ENCODE data around the gene RNF144A. TPM values are rescaled to one million over a fixed set of nuclear protein-coding genes. Genes with fewer than 3 reads are reported as not detected.

RNF144A gene
- total RNA-seq, 1 donor from 2014 or later, result 39.9 TPM

DNA sequence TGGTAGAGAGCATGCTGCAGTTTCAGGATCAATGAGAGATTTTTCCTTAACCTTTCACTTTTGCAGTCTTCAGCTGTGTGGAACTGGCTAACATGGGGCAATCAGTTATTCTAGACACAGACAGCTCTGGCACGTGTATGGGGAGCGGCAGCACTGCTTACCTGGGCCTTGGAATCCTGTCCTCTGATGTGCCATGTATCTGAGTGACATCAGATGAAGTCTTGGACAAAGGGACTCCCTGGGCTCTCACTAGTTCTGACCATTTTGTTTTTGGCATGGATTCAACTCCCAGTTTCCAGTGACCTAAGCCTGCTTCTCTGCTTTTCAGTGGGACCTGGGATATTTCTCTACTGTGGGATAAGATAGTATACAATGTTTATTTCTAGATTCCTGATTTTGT lies 54.3 kb downstream of the RNF144A start:
- DNase-seq (ENCODE audit: low spot score, unreplicated experiment), result no peak
- no peak overlapping the region for H3K4me3 Mint-ChIP-seq (ENCODE audit: low read depth)
- H3K9me3 Mint-ChIP-seq (ENCODE audit: low read depth), result no peaks in the 10 kb centered on the region
- peaks cover 7% of the 10 kb centered on the region for H3K4me1 Mint-ChIP-seq (ENCODE audit: low read depth)
- no peaks in the 10 kb centered on the region for H3K27me3 Mint-ChIP-seq
- peaks cover 23% of the 10 kb centered on the region for H3K36me3 Mint-ChIP-seq (ENCODE audit: insufficient read depth)
- TF ChIP-seq, protein P1, sequence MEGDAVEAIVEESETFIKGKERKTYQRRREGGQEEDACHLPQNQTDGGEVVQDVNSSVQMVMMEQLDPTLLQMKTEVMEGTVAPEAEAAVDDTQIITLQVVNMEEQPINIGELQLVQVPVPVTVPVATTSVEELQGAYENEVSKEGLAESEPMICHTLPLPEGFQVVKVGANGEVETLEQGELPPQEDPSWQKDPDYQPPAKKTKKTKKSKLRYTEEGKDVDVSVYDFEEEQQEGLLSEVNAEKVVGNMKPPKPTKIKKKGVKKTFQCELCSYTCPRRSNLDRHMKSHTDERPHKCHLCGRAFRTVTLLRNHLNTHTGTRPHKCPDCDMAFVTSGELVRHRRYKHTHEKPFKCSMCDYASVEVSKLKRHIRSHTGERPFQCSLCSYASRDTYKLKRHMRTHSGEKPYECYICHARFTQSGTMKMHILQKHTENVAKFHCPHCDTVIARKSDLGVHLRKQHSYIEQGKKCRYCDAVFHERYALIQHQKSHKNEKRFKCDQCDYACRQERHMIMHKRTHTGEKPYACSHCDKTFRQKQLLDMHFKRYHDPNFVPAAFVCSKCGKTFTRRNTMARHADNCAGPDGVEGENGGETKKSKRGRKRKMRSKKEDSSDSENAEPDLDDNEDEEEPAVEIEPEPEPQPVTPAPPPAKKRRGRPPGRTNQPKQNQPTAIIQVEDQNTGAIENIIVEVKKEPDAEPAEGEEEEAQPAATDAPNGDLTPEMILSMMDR (IDR thresholded peaks at IDR 0.05; ENCODE audit: unreplicated experiment), result no peak
- no peak overlapping the region for H3K27ac Mint-ChIP-seq

DNA sequence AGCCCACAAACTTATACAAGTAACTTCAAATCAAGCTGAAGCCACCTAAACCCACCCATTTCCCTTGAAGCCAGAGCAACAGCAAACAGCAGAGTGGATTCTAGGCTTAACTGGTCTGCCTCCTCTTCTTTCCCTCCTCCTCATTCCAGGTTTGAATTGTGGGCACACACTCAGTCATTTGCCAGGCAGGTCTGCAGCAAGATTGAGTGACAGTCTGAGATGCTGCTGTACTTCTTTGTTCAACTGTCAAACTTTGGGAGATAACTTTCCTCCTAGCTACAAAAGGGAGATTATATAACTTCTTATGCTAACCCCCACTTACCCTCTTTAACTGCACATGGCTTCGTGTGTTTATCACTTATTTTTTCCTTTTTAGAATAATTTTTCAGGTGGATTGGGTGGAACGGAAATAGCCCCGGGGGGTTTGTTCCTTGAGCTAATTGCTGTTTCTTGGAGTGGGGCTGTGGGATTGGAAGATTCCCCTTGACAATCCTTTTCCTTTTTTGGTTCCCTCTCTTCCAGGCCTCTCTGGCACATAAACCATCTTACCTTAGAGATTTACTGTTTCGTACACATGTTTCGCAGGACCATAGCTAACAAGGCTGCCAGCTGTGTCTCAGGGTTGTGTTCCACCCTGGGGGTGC lies 55.0 kb downstream of the RNF144A start:
- Mint-ChIP-seq H3K27ac (no peak overlapping the region), H3K27me3 (no peaks in the 10 kb centered on the region), H3K9me3 (ENCODE audit: low read depth) (no peaks in the 10 kb centered on the region), H3K4me1 (ENCODE audit: low read depth) (peaks cover 7% of the 10 kb centered on the region), H3K4me3 (ENCODE audit: low read depth) (no peak overlapping the region), H3K36me3 (ENCODE audit: insufficient read depth) (peaks cover 20% of the 10 kb centered on the region)
- no peak for DNase-seq (ENCODE audit: low spot score, unreplicated experiment)
- TF ChIP-seq, protein P1 (IDR thresholded peaks at IDR 0.05; ENCODE audit: unreplicated experiment), result no peak

DNA sequence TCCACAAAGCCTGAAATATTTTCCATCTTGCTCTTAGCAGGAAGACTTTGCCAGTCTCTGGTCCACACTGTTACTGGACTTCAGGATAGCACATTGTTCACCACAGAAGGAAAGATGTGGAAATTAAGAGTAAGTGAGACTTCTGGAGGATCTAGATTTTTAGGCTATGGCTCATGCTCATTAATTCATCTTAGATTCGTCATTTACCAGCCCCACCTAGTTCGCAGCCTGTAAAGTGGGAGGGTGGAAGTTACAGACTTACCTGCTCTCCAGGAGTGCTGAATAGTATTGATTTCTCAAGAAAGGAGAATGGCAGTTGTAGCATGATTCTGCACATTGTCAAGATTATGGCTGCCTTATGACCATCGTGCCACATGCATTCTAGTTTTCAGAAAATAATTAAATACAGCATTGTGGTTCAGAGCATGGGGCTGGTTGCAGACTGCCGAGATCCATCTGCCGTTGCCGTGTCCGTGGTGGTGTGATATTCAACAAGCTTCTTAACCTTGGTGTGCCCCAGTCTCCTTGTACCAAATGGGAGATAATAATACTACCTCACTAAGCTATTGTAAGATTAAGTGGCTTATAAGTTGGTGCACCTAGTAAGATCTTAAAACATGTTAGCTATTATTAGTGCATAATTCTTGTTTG lies 56.8 kb downstream of the RNF144A start:
- Mint-ChIP-seq H3K27ac (peak overlapping the region; percentile 21), H3K4me3 (ENCODE audit: low read depth) (no peak overlapping the region), H3K4me1 (ENCODE audit: low read depth) (peaks cover 7% of the 10 kb centered on the region), H3K36me3 (ENCODE audit: insufficient read depth) (peaks cover 25% of the 10 kb centered on the region), H3K27me3 (no peaks in the 10 kb centered on the region), H3K9me3 (ENCODE audit: low read depth) (no peaks in the 10 kb centered on the region)
- no peak for DNase-seq (ENCODE audit: low spot score, unreplicated experiment)
- TF ChIP-seq, protein P1 (IDR thresholded peaks at IDR 0.05; ENCODE audit: unreplicated experiment), result no peak

DNA sequence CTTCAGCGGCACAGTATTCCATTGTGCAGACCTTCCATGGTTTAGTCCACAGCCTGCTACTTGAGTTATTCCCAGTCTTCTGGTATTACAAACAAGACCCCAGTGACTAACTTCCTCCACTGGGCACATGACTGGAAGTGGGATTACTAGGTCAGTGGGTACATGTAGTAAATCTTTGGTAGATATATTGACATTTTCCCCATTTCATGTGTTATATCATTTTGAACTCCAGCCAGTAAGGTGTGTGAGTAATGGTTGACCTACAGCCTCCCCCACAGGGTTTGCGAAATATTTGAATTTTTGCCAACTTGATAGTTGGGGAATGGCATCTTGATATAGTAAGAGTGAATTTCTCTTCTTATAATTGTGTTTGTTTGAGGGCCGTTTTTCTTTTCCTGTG lies 58.8 kb downstream of the RNF144A start:
- Mint-ChIP-seq H3K4me1 (ENCODE audit: low read depth) (peaks cover 7% of the 10 kb centered on the region), H3K36me3 (ENCODE audit: insufficient read depth) (peaks cover 26% of the 10 kb centered on the region), H3K4me3 (ENCODE audit: low read depth) (no peak overlapping the region), H3K27me3 (no peaks in the 10 kb centered on the region), H3K27ac (no peak overlapping the region), H3K9me3 (ENCODE audit: low read depth) (peaks cover 5% of the 10 kb centered on the region)
- no peak for DNase-seq (ENCODE audit: low spot score, unreplicated experiment)
- TF ChIP-seq, protein P1 (IDR thresholded peaks at IDR 0.05; ENCODE audit: unreplicated experiment), result no peak

DNA sequence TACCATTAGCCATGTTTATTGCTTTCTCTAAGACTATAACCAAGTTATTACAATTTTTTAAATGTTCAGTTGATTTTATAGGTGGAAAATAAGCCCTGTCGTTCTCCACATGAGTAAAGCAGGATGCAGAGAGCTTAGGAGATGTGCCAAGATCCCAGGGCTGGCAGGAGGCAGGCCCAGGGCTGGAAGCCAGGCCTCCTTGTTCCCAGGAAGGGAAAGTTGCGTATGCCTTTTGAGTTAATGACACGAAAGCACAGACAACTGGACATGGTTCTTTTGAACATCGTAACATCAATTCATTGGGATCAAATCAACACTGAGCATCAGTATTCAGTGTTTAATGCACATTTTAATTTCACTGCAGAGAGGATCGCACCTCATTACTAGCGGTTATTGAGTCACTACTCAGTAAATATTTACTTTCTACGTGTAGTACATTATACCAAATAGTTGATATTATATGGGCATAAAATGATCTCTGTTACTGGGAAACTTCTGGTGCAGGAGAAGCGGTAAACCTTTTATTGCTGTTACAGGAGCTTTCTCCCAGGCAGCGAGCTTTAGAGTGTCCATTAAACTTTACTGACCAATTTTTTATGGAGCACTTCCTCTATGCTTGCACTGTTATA lies 60.0 kb downstream of the RNF144A start:
- H3K36me3 Mint-ChIP-seq (ENCODE audit: insufficient read depth), result peaks cover 27% of the 10 kb centered on the region
- H3K27ac Mint-ChIP-seq, result no peak overlapping the region
- peaks cover 6% of the 10 kb centered on the region for H3K4me1 Mint-ChIP-seq (ENCODE audit: low read depth)
- H3K4me3 Mint-ChIP-seq (ENCODE audit: low read depth), result no peak overlapping the region
- H3K27me3 Mint-ChIP-seq, result no peaks in the 10 kb centered on the region
- peaks cover 11% of the 10 kb centered on the region for H3K9me3 Mint-ChIP-seq (ENCODE audit: low read depth)
- TF ChIP-seq, protein P1 (IDR thresholded peaks at IDR 0.05; ENCODE audit: unreplicated experiment), result no peak
- no peak for DNase-seq (ENCODE audit: low spot score, unreplicated experiment)
